SIG-M5 treated with dmso at 0.1 percent for 504 hours (cell line): ENCODE results near the gene NALCN.

Experiments
- DNase-seq: peaks from one replicate; lab custom pipeline; 2025; ENCODE audit not compliant: unreplicated experiment; lab: John Stamatoyannopoulos, UW

The NALCN gene

DNA sequence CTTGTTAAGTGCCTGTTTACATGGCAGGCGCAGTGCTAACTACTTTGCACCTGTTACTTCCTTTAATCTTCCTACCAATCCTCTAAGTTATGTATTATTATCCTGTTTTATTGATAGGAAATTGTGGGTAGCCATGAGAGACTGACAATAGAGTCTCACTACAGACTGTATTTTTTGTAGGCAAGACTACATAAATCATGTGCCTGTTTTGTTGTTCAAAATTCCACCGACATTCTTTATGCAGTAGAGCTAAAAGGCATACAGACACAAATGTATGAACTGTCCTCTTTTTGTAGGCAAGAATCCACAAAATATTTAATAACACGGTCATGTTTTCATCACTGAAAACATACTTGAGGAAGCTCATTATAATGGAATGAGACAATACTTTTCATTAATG is 205.5 kb downstream of the NALCN start:
- DNase-seq: no peak

DNA sequence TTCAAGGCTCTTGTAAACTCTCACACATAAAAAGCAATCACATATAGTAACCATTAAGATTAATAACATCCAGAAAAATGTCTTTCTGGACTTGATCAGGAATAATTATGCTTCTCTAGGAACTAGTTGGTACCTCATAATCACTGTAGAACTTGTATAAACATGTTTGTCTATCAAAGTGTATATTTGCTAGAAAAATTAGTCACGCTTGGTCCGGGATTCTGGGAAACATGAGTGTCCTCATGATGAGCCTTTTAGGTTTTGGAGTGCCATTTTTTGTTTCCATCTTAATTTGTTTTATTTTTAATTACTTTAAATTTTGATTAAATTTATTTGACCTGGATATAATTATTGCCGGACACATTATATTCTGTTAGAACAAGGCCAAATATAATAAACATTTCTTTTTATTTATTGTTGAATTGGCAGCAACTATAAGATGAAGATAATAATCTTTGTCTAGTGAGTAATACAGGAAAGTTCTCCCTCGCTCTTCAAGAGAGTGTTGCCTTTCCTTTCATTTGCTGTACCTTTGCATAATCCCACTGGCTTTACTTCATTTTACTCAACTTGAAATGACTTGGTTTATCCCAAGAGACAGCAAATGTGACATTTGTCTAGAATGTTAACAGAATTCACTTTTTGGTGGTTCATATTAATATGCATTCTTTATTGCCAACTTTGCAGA is 207.0 kb downstream of the NALCN start:
- no peak for DNase-seq

DNA sequence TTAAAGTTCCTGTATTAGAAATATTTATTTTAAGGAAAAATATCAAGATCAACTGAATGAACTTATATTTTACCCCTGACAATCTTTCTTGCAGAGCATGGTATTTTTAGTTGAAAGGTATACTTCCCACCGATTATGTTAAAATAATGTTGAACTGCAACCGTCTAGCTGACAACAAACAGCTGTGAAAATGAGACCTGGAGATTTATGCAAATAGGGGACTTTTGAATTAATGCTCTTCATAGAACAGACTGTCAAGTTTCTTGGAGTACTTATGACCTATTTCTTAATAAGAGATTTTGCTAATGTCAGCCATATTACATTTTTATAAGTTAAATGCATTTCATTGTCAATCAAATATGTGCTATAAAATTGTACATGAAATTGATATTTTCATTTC is 210.9 kb downstream of the NALCN start:
- DNase-seq: no peak

DNA sequence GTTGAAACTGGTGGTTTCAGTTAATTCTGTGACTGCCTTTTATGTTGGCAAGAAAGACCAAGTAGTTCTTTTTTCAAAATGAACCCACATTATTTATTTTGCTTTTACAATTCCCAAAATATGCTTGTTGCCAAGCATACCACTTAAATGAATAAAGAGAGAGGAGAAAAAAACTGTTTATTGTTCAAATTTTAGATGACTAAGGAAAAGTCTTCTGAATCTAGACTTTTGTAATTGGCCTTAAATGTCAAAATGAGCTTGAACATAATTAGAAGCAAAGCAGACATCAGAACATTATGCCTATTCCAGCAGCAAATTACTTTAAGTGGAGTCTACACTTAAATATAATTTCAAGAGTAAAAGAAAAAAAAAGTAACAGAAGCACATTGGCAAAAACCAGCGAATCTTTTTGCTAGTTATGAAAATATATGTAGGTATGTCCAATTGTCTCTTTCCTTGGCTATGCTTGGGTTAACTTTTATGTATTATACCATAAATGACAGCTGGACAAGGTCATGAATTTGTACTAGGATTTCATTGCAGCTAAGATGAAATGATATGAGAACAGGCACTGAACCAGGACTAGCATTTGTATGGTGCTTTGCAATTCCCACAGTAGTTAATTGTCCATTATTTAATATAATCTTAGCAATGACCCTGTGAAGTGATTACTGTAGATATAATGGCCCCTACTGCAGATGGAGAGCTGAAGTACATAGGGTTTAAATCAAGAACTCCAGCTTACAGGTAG is 211.9 kb downstream of the NALCN start:
- DNase-seq: no peak

DNA sequence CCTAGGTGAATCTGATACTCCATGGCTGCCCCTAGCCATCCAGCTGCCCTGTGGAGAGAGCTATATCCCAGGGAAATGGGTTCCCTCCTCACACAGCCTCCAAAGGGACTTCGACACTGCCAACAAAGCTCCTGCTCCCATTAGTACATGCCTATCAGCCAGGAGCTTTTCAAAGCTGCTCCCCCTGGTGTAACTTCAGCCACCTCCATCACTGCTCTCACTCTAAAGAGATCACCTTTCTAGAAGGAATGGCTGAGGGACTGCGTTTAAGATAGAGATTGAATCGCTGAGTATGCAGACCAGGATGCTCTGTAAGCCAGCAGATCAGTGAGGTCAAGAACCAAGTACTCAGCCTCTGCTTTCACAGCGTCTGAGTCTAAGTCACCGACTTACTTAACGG is 213.7 kb downstream of the NALCN start:
- DNase-seq: no peak

DNA sequence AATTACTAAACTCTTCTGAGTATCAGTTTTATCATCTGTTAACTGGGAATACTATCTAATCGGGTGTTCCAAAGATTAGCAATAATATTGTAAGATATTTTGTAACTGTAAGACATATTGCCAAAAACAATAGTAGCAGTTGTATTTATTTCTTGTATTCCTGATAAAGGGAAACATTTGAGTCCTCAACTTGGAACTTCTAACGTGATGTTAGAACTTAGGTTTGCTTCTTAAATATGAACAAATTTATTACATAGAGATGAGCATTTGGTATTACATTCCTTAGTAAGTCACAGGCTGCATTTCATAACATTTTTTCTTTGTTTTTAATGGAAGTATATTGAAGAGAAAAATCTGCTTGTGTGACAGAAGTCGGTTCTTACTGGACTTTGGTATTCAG is 225.3 kb downstream of the NALCN start:
- DNase-seq: no peak

DNA sequence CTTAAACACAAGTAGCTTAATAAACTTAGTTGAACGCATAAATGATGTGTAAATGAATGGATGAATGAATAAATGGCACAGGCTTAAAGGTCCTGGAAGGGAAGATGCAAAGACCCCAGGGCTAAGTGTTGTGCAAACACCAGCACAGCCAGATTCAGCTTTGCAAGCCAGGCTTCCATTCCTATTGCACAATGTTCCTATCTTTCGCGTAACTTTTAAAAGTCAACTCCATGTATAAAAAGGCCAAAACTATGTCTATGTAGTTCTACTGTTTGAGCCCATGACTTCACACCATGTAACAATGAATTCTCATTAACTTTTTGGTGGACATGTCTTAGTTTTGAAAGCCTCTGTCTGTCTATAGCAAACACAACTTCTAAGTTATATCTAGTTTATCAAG is 226.0 kb downstream of the NALCN start:
- no peak for DNase-seq

DNA sequence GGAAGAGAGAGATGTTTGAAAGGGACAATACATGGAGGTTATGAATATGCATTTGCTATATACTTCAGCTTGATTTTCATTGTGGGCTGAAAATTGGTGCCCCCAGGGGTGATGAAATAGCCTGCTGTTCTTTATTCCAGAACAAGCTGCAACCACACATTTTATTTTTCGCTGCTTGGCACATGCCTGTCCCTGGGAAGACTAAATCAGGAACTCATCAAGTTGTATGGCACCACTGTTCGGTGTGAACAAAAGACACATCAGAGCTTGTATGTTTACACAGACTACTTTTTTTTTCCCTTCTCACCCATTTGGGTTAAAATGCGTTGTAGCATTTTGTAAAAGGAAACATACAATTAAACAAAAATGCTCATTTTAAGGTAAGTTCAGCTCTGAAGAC is 230.7 kb downstream of the NALCN start:
- no peak for DNase-seq

DNA sequence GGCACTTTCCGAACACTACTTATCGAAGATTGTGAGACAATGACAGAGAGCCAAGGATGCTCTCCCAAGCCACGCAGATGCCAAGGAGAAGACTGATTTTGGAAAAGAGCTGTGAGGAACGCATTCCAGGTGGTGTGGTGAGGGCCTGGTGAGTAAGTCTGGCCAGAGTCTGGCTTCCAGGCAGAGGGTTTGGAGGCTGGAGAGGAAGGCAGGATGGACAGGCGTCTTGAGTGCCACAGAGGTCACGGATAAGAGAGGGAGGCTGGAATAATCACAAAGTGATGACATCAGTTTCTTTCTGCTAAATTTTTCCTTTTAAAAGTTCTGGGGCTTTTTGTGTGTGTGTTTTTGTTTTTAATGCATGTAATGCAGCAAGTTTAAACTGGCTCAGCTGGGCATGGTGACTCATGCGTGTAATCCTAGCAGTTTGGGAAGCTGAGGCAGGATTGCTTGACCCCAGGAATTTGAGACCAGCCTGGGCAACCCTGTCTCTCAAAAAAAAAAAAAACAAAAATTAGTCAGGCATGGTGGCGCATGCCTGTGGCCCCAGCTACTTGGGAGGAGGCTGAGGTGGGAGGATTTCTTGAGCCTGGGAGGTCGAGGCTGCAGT is 235.1 kb downstream of the NALCN start:
- DNase-seq: no peak

DNA sequence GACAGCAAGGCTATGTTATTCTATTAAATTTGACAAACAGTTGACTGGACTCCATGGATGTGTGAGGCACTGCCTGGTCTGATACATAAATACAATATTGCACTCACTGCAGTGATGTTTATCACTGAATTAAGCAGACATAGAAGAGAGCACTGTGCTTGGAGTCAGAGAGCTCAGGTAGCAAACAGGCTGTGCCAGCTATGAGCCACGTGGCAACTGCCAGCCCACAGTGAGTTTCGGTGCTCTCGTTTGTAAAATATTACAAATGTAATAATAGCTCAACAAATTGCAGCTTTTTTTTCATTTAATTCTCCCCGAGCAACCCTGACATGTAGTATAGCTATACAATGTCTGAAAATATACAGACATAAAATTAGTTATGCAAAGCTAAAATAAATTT is 237.3 kb downstream of the NALCN start:
- DNase-seq: no peak

DNA sequence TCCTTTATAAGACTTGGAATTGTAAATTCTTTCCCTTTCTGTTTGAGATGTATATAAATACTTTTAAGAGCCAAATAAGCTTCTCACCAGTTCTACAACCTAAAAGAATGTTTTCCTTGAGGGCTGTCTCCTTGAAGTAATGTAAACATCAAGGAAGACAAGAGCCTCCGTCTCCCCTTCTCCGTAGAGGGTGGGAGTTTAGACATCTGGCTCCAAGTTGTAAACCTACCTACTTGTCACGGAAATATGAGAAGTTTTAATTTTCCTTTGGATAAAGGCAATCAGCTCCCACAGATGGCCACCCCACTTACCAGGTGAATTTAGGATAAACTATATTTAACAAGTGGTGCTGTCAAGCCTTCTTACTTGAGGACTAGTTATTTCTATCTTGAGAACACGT is 237.9 kb downstream of the NALCN start:
- no peak for DNase-seq

DNA sequence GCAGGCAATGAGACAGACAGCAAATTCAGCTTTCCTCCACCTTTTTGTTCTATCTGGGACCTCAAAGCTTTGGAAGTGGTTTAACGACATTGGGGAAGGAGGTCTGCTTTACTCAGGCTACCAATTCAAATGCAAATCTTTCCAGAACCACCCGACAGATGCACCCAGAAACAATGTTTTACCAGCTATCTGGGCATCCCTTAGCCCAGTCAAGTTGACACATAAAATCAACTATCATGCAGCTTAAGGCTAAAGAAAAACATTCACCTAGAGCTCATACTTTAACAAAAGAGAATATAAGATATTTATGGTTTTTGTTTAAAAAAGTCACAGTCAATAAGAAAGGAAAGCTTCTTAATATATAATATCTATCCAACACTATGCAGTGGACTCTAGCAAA is 246.0 kb downstream of the NALCN start:
- DNase-seq: no peak

DNA sequence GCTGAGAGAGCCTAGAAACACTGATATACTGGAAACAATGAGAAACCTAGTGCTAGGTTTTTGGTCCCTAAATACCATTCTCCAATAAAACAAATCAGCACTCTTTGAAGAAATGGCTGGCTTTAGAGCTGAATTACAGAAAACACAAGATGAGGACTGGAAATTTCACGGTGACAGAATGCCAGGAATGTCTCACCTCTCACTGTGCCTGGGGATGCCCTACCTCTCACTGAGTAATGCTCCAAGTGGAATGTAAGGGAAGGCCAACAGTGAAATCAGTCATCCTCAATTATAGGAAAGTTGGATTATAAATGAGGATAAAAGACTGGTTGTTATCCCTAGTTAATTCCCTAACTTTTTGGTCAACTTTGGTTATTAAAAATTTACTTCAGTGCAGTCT is 259.0 kb downstream of the NALCN start:
- no peak for DNase-seq

DNA sequence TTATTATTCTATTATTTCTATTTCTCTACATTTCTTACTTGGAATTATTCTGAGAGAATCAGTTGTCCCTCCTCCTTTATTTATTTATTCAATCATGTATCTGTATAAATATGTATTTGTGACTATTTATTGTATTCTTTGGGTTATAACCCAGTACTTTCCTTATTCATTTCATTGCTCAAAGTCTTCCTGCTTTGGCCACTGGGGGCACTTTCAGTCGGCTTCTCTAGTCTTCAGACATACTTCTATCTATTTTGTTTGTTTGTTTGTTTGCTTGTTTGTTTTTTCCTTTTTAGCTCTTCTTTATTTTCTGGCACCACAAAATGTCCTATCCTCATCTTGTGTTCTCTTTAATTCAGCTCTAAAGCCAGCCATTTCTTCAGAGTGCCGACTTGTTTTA is 260.4 kb downstream of the NALCN start:
- no peak for DNase-seq

DNA sequence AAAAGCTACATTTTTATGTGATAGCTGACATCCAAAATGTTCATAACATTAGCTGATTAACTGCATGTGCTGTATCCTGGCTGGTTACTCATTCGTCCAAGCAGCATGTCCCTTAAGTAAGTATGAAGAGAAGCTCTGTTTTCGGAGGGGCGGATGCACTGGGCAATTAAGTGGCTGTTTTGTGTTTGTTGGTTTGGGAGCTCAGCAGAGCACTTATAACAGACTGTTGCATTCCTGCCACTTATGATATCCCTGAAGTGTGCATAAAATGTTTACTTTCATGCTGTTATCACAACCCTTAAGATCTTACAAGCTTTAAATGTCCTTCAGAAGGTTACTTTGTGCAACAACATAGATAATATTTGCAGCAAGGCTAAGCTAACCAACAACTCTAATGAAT is 264.1 kb downstream of the NALCN start:
- no peak for DNase-seq

DNA sequence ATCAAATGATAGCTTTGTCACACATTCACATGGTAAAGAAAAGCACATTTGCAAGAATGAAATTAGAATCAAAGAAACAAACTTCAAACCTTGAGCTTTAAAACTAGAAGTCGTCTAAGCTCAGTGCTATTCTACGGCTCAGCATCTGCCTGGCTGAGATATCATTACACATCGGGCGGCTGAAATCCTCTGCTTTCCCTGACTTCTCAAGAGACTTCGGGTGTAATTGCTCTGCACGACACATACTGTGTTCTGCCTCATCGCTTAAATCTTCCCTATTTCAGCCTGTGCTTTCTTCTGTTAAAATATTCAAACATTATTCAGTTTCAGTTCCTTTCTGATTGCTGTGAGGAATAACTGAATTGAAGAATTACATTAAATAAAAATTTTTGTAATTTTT is 265.3 kb downstream of the NALCN start:
- DNase-seq: no peak

DNA sequence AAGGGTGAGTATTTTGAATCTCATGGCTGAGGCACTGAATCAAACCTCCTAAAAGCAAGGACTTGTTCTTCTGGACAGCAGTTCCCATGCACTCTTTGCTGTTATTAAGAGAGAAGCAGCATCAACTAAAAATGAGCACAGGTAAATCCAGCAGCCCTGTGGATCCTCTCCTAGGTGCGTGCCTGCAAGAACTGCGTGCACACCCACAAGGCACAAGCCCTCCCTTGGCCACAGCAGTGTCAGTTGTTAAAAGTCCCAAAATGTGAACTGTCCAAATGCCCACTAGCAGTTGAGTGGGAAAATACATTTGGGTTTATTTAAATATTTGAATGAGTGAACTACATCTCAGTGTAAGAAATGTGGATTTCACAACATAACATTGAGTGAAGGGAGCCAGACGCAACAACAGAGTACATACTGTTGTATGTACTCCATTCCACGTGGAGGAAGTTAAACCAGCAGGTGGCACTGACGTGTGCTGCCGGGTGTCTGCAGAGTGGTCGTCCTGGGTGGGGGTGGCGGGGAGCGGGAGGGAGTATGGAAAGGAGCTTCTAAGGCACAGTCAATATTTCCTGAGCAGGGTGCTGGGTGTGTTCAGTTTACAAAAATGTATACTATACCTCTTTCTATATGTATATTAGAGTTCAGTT is 266.4 kb downstream of the NALCN start:
- no peak for DNase-seq

DNA sequence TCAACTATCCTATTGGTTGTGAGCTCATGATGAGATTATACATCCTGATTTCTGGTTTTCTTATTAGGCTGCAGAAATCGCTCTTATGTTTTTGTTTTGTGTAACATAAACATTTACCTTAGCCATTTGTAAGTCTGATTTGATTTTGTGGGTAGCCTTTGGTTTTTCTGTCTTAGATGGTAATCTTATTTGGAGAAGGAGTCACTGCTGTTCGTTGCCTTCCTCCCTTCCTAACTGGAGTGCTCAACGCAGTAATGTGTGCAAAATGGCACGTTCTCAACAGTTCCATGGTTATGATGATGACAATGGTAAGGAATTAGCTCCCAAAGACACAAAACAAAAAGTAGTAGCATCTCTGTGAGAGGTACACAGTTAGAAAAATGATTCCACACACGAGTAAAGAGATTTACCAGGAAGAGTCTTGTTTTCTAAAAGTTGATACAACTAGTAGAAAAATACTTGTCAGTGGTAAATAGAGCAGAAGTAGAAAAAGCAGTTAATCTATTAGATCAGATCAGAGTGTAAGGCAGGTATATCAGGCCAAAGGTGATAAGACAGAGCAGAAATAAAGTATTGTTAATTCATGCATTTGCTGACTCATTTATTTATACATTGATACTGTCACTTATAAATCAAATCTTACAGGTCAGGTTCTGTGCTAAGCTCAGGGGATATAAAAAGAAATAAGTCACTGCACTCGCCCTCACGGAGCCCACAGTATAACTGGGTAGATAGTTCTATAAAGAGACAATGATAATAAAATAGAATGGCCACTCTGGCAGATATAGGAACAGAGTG is 270.0 kb downstream of the NALCN start:
- DNase-seq: no peak

DNA sequence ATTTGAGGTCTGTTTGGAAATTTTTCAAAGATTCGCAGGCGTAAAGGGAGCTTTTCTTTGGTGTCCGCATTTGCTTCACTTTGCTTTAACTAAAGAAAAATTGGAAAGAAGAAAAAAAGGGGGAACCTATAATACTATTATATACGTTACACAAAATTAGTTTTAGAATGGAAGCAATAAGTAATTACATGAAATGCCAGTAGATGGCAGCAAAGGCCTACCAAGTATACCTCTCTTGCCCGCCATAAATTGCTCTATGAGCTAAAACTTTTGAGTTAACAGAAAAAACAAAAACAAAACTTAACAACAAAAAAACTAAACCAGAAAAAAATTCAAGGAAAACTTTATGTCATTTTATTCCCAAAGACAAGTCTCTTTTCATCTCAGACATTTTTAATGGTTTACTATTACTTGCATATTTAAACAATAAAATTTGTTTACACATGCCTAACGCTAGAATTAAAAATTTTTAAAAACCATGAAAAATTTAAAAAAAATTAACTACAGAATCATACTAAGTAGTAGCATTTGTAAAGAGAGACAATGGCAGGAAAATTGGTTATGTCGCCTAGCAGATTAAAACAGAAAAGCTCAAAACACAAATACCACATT is 271.4 kb downstream of the NALCN start:
- DNase-seq: peak; percentile 59

DNA sequence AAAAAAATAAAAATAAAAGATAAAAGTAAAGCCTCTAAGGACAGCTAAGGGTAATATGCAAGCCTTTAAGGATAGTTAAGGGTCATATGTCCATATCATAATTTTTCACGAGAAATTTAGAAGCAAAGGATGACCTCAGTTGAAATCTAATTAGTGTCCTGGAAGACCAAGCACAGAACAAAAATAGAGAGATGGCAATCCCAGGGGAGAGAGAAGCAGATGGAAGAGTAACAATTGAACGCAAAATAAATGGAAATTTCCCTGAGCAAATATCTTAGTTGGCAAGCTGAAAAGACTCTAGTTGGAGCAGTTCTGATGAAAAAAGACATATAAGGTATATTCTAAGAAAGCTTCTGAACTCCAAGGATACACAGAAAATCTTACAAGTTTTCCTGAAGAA is 275.4 kb downstream of the NALCN start:
- no peak for DNase-seq
